Left ventricle myocardium inferior (tissue), 1 donor: ENCODE measurements around the gene TESMIN. TPM values are rescaled to one million over a fixed set of nuclear protein-coding genes. Genes with fewer than 3 reads are reported as not detected.
A peak's percentile ranks its signal among the peaks of the same experiment; 100 is the strongest.

Experiments used
- DNase-seq: peaks from one replicate; pipeline ENCODE4 v3.0.0-alpha.2; 2020
- H3K27ac ChIP-seq: fragments of 200-600 bp; replicated peaks from 2 replicates; pipeline ENCODE4 v1.8.0; 2021
- H3K27me3 ChIP-seq: fragments of 200-600 bp; 2 replicates; pipeline ENCODE4 v1.8.0; 2021; ENCODE audit warnings: low read depth
- H3K36me3 ChIP-seq: fragments of 200-600 bp; 2 replicates; pipeline ENCODE4 v1.8.0; 2021
- H3K4me1 ChIP-seq: fragments of 200-600 bp; 2 replicates; pipeline ENCODE4 v1.8.0; 2021
- H3K4me3 ChIP-seq: fragments of 200-600 bp; 2 replicates; pipeline ENCODE4 v1.8.0; 2021; ENCODE audit warnings: mild to moderate bottlenecking, moderate library complexity
- H3K9me3 ChIP-seq: fragments of 200-600 bp; replicated peaks from 2 replicates; pipeline ENCODE4 v1.8.0; 2021
- CTCF ChIP-seq: fragments of 200-600 bp; IDR thresholded peaks from 2 replicates; pipeline ENCODE4 v1.8.0; 2021; ENCODE audit warnings: antibody characterized with exemption, mild to moderate bottlenecking, borderline replicate concordance
- intact Hi-C: fragments of 100-400 bp; cut with micrococcal nuclease; formaldehyde crosslinking; loops from one replicate; pipeline ENCODE4 v1.11.0; 2022
- total RNA-seq: library from RNA; stranded (reverse); fragmentation: NEBNext Ultra II Directional; extraction: Animal tissue kit (Norgen Biotek cat#: 25700); gene quantifications from one replicate; pipeline ENCODE4 v1.2.1, GENCODE V29; 2021
- donor health status: DM: no; HTN: yes; CAD: no; lungs with severe emphysema.

The TESMIN gene
- total RNA-seq, 1 donor from 2014 or later, result 0.52 TPM

- TF ChIP-seq CTCF, result no peak
- intact Hi-C loops, result no loop called here
- no peaks in the 10 kb centered on the region for H3K36me3 ChIP-seq
- no peak overlapping the region for H3K4me3 ChIP-seq
- peaks cover 11% of the 10 kb centered on the region for H3K4me1 ChIP-seq
- no peaks in the 10 kb centered on the region for H3K9me3 ChIP-seq
- no peak overlapping the region for H3K27ac ChIP-seq
- peaks cover 53% of the 10 kb centered on the region for H3K27me3 ChIP-seq
- DNase-seq, result no peak
These were observed 87.8 kb downstream of the TESMIN start for GRCh38 chr11:68663482-68664010.

- no peaks in the 10 kb centered on the region for H3K9me3 ChIP-seq
- DNase-seq, result no peak
- H3K4me3 ChIP-seq, result no peak overlapping the region
- peaks cover 11% of the 10 kb centered on the region for H3K4me1 ChIP-seq
- peaks cover 53% of the 10 kb centered on the region for H3K27me3 ChIP-seq
- no peak for TF ChIP-seq CTCF
- intact Hi-C loops, result no loop called here
- no peak overlapping the region for H3K27ac ChIP-seq
- H3K36me3 ChIP-seq, result no peaks in the 10 kb centered on the region
These were observed 89.4 kb downstream of the TESMIN start for GRCh38 chr11:68661697-68662603.

GRCh38 chr11:68661014-68661413, 90.3 kb downstream of the TESMIN start:
- intact Hi-C loops, result no loop called here
- no peak for TF ChIP-seq CTCF
- peaks cover 51% of the 10 kb centered on the region for H3K27me3 ChIP-seq
- DNase-seq, result no peak
- no peaks in the 10 kb centered on the region for H3K36me3 ChIP-seq
- no peak overlapping the region for H3K4me3 ChIP-seq
- no peak overlapping the region for H3K27ac ChIP-seq
- H3K9me3 ChIP-seq, result no peaks in the 10 kb centered on the region
- H3K4me1 ChIP-seq, result peaks cover 11% of the 10 kb centered on the region

- Histone ChIP-seq H3K4me1 (peaks cover 11% of the 10 kb centered on the region), H3K27ac (no peak overlapping the region), H3K9me3 (peaks cover 5% of the 10 kb centered on the region), H3K36me3 (no peaks in the 10 kb centered on the region), H3K27me3 (peaks cover 49% of the 10 kb centered on the region), H3K4me3 (no peak overlapping the region)
- DNase-seq, result no peak
- no peak for TF ChIP-seq CTCF
- intact Hi-C loops, result no loop called here
These were observed 91.1 kb downstream of the TESMIN start for GRCh38 chr11:68660066-68660810.

- Histone ChIP-seq H3K27ac (no peak overlapping the region), H3K4me3 (no peak overlapping the region), H3K27me3 (peaks cover 45% of the 10 kb centered on the region), H3K9me3 (peaks cover 13% of the 10 kb centered on the region), H3K4me1 (peaks cover 11% of the 10 kb centered on the region), H3K36me3 (no peaks in the 10 kb centered on the region)
- TF ChIP-seq CTCF, result no peak
- intact Hi-C loops, result no loop called here
- peak; percentile 66 for DNase-seq
These were observed 92.0 kb downstream of the TESMIN start for GRCh38 chr11:68659158-68659921.
